Measurements from ENCODE around the gene DMC1. TPM values are rescaled to one million over a fixed set of nuclear protein-coding genes. Genes with fewer than 3 reads are reported as not detected.

The DMC1 gene
- total and polyA plus RNA-seq, 2 experiments from 2014 or later: 5.0 to 18.5 TPM

DNA sequence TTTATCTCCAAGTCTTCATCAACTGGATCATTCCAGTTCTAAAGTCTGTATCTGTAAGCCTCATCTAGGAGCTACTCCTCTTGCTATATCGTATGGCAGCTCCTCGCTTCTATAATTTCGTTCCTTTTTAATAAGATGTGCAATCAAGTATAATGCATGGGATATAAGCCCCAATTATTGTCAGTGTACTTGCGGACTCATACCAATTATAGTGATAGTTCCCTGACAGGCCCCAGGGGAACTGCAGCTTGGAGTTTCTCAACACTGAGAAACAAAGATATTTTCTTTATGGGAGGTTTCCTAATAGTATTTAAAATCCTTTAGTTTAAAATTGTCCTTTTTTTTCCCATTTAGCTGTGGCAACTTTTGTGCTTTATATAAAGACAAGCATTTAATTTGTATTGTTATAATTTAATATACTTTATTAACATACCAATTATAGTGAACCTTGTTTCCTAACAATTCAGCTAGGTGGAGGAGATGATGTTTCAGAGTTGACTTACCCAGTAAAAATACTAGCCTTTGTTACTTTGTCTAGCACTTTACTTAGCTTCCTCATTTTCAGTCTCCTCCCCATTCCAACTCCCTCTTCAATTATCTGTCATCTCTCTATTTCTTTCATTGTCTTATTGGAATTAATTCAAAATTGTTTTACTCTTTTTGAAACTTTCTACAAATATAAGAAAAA, 38.6 kb downstream of the DMC1 start:
- no peak overlapping the region for H3K4me3 ChIP-seq
- H4K20me1 ChIP-seq (replicated peaks; ENCODE audit: insufficient read depth): no peaks in the 10 kb centered on the region
- no peaks in the 10 kb centered on the region for H3K9me3 Mint-ChIP-seq
- H3K36me3 Mint-ChIP-seq (ENCODE audit: low read depth): no peaks in the 10 kb centered on the region
- no peaks in the 10 kb centered on the region for H3K4me1 ChIP-seq (ENCODE audit: insufficient read depth)
- no peak overlapping the region for H3K27ac ChIP-seq (ENCODE audit: low read depth)
- H3K9me2 ChIP-seq (ENCODE audit: insufficient read depth): no peaks in the 10 kb centered on the region
- no peak overlapping the region for H3K4me3 Mint-ChIP-seq
- TF ChIP-seq NANOG (IDR thresholded peaks at IDR 0.05; ENCODE audit: borderline replicate concordance) (no peak), CTCF (conservative IDR thresholded peaks at IDR 0.05; ENCODE audit: low read depth in 2 of 2) (no peak), ZNF331 (CRISPR knock-in tag; IDR thresholded peaks at IDR 0.05; ENCODE audit: low read depth) (no peak), EZH2phosphoT487 (IDR thresholded peaks at IDR 0.05; ENCODE audit: unreplicated experiment) (no peak), ETS1 (IDR thresholded peaks at IDR 0.05) (no peak), STAT1 (IDR thresholded peaks at IDR 0.05; ENCODE audit: unreplicated experiment) (no peak), POLR2AphosphoS5 (IDR thresholded peaks at IDR 0.05; ENCODE audit: low read depth) (no peak), CREB1 (CRISPR knock-in tag; IDR thresholded peaks at IDR 0.05; ENCODE audit: low read depth) (no peak), EZH2 (IDR thresholded peaks at IDR 0.05; ENCODE audit: low read depth, unreplicated experiment) (no peak), JUNB (IDR thresholded peaks at IDR 0.05; ENCODE audit: unreplicated experiment) (no peak), ZNF462 (CRISPR knock-in tag; IDR thresholded peaks at IDR 0.05) (no peak), ZNF114 (CRISPR knock-in tag; IDR thresholded peaks at IDR 0.05) (no peak)
- TF ChIP-seq, protein P1, sequence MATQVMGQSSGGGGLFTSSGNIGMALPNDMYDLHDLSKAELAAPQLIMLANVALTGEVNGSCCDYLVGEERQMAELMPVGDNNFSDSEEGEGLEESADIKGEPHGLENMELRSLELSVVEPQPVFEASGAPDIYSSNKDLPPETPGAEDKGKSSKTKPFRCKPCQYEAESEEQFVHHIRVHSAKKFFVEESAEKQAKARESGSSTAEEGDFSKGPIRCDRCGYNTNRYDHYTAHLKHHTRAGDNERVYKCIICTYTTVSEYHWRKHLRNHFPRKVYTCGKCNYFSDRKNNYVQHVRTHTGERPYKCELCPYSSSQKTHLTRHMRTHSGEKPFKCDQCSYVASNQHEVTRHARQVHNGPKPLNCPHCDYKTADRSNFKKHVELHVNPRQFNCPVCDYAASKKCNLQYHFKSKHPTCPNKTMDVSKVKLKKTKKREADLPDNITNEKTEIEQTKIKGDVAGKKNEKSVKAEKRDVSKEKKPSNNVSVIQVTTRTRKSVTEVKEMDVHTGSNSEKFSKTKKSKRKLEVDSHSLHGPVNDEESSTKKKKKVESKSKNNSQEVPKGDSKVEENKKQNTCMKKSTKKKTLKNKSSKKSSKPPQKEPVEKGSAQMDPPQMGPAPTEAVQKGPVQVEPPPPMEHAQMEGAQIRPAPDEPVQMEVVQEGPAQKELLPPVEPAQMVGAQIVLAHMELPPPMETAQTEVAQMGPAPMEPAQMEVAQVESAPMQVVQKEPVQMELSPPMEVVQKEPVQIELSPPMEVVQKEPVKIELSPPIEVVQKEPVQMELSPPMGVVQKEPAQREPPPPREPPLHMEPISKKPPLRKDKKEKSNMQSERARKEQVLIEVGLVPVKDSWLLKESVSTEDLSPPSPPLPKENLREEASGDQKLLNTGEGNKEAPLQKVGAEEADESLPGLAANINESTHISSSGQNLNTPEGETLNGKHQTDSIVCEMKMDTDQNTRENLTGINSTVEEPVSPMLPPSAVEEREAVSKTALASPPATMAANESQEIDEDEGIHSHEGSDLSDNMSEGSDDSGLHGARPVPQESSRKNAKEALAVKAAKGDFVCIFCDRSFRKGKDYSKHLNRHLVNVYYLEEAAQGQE (IDR thresholded peaks at IDR 0.05; ENCODE audit: unreplicated experiment): no peak
- no peak for ATAC-seq
- no peak overlapping the region for H3K4me2 ChIP-seq
- H3K27ac Mint-ChIP-seq: no peak overlapping the region
- no peaks in the 10 kb centered on the region for H3K79me2 ChIP-seq (replicated peaks; ENCODE audit: insufficient read depth)
- H3K4me1 Mint-ChIP-seq: peaks cover 2% of the 10 kb centered on the region; the same call in 1 of the 3 replicates
- no peaks in the 10 kb centered on the region for H3K27me3 Mint-ChIP-seq (ENCODE audit: insufficient read depth, low read depth, poor library complexity)
- no peaks in the 10 kb centered on the region for H3F3A ChIP-seq (replicated peaks; ENCODE audit: low read depth)
- no peak for DNase-seq (ENCODE audit: low spot score)
- H3K27me3 ChIP-seq (ENCODE audit: insufficient read depth): no peaks in the 10 kb centered on the region
- no peaks in the 10 kb centered on the region for H3K36me3 ChIP-seq (ENCODE audit: insufficient read depth)
- no peak overlapping the region for H2AFZ ChIP-seq
